Hematopoietic multipotent progenitor cell treated with erythropoietin and hydrocortisone succinate and interleukin-3 and kit ligand, for 8 days (in vitro differentiated cells): ENCODE data around the gene SPRR3.
A peak's percentile ranks its signal among the peaks of the same experiment; 100 is the strongest.

Experiments
- DNase-seq: peaks from one replicate; pipeline ENCODE4 v3.0.0-alpha.2; 2015

SPRR3 gene, protein sequence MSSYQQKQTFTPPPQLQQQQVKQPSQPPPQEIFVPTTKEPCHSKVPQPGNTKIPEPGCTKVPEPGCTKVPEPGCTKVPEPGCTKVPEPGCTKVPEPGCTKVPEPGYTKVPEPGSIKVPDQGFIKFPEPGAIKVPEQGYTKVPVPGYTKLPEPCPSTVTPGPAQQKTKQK

DNA sequence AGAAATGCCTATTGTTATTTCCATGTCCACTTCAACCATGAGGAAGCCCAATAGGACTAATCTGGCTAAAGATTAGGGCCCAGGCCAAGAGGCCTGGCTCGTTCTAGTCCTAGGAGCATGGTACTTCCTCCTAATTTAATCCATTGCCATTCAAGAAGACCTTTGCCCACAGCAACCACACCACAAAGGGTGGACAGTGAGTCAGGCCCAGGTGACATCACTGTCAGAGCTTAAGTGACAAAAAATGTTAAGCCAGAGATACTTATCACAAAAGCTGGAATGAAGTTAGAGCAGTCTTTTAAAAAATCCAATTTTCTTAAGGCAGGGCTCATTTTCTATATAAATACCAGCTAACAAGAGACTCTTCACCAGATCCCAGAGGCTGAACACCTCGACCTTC lies at the start of gene SPRR3:
TSS of gene SPRR3 (plus strand) at position 368 of the 400 bp plus-strand sequence. CDS start 1,272 bp downstream, outside the sequence.
- DNase-seq, result no peak

GRCh38 chr1:152953761-152954160 lies 47.8 kb upstream of the SPRR3 start:
- no peak for DNase-seq

DNA sequence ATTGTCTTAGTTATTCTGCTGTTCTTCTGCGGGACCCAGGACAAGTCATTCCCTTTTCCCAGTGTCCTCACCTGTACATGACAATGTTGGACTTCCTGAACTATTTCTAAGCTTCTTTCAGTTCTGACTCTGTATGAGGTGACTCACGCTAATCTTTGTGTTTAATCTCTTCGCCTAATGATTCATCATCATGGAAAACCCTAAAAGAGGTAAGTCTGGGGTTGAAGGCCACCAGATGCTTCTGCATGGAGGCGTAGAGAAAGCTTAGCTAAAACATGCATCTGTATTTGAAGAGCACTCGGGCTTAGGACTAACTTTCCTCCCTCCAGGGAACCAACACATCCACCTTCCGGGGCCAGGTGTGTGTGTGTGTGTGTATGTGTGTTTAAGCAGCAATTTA lies 47.1 kb upstream of the SPRR3 start:
- DNase-seq, result no peak

GRCh38 chr1:152957561-152957960 lies 44.0 kb upstream of the SPRR3 start:
- no peak for DNase-seq

DNA sequence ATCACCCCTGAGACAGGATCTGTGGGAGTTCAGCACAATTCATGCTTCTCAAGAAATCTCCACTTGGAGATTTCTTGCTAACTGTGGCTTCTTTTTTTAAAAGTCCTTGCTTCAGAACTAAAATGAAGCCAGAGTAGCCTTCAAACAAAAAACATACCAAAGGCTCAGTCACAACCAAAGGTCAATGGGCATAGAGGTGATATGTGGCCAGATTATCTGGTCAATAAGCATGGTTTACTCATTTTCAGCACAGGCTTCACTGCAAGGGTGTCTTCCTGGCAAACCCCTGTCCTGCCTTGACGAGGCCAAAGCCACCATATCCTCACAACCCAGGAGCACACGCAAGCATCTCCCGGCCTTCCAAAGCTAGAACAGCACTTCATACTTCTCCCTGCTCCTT lies 42.3 kb upstream of the SPRR3 start:
- no peak for DNase-seq

DNA sequence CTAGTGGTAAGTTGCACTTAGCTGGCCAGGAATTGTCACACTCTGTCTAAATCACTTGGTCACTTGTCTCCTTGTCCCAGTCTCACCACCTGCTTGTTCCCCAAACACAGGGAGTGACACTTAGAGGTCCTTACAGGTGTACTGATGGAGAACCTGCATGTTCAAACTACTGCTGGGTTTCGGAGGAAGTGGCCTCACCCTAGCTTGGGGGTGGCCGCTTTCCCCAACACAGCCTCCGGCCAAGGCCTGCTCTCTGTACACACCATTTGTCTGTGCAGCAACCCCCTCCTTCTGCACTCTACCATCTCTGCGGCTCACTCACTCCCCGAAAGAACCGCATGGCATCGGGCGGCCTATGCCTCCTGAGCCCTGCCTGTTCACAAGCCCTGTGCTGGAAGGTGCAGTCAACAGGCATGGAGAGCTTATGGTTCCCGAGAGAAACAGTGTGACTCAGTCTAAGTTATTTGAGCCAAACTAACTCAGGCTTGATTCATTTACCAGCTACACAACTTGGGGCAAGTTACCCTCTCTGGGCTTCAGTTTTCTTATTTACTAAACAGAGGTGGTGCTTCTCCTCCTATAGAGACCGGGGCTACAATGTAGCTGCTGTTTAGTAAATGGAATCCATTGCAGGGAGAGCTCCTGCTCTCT lies 41.6 kb upstream of the SPRR3 start:
- no peak for DNase-seq

- peak; percentile 11 for DNase-seq
These were observed 41.0 kb upstream of the SPRR3 start for GRCh38 chr1:152960452-152961044.

DNA sequence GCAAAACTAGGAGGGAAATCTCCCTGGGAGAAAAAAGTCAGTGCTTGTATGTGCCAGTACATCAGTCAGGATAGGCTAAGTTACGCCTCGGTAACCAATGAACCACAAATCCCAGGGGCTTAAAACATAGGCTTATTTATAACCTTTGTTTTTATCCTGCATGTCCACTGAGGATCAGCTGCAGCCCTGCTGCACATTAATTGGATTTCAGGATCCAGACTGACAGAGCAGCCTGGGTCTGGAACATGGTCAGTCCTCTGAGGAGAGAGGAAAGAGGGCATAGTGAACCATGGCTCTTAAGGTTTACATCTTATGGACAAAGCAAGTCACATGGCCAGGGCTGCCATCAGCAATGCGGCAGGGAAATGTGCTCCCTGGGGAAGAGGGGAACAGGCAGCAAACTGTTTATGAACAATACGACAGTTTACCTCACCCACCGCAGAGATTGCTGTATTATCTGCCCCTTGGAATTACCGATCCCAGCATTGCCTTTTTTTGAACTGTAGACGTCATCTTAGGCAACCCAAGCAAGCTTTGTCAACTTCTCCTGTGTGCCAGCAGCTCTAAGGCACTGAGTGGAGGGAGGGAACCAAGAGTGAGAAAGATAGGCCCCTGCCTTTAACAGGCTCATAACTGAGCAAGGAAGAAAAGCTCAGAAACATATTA lies 40.2 kb upstream of the SPRR3 start:
- DNase-seq, result no peak

- no peak for DNase-seq
These were observed 38.6 kb upstream of the SPRR3 start for GRCh38 chr1:152962876-152963415.

GRCh38 chr1:152964536-152964935 lies 37.0 kb upstream of the SPRR3 start:
- no peak for DNase-seq

- DNase-seq, result no peak
These were observed 35.7 kb upstream of the SPRR3 start for GRCh38 chr1:152965853-152966252.

- no peak for DNase-seq
These were observed 34.3 kb upstream of the SPRR3 start for GRCh38 chr1:152967201-152967600.

DNA sequence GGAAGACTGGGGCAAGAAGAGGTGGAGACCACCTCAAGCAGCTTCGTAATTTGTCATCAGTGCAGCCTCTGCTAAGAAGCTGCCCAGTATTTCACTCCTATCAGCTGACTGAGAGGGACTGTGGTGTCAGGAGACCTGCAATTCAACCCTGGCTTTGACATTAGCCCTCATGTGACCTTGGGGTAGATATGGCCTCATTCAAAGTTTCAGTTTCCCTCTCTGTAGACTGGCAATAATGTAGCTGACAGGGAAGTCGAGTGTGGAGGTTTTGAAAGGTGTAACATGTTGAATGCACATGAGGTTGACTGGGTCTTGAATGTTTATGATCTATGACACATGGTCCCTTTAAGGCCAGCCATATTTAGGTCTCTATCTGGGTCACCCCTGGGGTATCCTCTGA lies 33.3 kb upstream of the SPRR3 start:
- DNase-seq, result no peak

- no peak for DNase-seq
These were observed 32.5 kb upstream of the SPRR3 start for GRCh38 chr1:152969036-152969435.

DNA sequence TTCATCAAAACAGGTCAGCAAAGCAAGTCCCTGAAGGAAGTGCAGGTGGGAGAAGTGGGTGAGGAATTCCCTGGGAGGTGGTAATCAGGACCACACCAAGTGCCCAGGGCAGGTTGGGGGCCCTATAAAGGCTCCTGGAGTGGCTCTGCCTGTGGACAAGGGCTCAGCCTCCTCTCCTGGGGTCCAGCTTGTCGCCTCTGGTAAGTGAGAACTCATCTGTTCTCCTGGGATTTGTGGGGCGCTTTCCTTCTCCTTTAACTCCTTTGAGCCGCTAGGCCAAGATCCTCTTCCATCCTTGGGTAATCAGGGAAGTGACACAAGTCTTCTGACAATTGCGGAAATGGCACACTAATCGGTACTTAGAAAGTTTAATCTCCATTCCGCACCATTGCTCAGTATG lies 31.1 kb upstream of the SPRR3 start, which contains the start of gene SPRR4:
TSS of gene SPRR4 (plus strand) at position 154 of the 400 bp plus-strand sequence. CDS start 1,243 bp downstream, outside the sequence.
- no peak for DNase-seq

GRCh38 chr1:152972196-152972886 lies 29.2 kb upstream of the SPRR3 start:
- no peak for DNase-seq

- no peak for DNase-seq
These were observed 24.9 kb upstream of the SPRR3 start for GRCh38 chr1:152976688-152977087.

GRCh38 chr1:152977614-152978013 lies 23.9 kb upstream of the SPRR3 start:
- DNase-seq, result no peak

DNA sequence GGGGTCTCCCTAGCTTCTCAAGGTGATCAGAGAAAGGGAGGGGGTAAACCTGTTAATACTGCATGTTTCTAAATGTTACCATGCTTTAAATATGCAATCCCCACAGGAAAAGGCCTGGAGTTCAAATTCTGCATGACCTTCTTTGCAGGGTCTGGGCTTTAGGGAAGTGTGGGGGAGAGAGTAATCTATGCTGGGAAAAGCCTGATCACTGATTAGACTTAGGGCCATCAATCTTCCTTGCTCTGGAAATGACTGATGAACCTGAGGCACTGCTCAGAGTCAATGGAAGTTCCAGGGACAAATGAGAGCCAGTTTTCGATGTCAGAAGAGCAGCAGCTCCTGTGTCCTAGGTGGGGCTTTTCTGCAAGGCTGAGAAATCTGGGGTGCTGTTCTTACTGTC lies 20.9 kb upstream of the SPRR3 start:
- DNase-seq, result no peak

DNA sequence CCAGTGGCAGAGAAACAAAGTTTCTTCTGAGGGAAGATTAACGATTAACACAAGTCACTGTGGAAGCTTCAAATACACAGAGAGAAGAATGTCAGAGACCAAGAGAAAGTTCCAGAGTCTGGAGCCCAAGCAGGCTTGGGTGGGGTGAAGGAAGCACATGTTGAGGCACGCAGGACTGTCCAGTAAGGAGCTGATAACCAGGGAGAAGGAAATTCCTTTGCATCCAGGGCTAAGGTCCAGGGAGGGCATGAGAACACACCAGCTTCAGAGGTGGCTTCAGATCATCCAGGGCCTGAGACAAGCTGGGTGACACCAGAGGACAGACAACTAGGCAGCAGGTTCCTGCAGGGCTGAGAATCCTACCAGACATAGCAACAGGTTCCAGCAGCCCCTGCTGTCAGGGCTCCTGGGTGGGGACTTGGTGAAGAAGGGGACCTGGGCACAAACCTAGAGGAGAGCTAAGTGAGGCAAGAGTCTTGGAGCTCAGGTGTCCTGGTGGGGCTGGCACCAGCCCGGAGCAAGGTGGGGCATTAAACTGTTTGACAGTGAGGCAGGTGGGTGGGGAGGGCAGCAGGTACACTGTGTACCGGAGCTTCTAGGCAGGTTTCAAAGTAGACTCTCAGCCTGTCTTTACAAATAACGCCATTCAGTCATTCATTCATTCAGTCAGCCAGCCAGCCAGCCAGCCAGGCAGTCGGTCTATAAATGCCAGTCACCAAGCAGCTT lies 20.2 kb upstream of the SPRR3 start:
- no peak for DNase-seq

DNA sequence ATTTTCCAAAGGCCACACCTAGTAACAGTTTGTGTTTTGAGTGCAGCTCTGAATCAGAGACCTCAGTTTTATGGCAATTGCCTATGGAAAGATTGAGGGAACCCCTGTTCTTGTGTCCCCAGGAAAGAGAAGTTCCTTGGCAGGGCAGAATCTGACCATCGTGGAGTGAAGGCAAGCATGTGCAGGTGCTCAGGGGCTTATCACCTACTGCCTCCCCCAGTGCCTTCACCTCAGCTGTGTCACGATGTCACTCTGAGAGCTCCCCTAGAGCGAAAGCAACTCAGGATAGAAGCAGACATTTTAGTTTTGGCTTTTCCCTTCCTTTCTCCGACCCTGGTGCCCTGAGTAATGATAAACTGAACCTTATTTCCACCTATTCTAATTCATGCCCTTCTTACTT lies 19.5 kb upstream of the SPRR3 start:
- no peak for DNase-seq

DNA sequence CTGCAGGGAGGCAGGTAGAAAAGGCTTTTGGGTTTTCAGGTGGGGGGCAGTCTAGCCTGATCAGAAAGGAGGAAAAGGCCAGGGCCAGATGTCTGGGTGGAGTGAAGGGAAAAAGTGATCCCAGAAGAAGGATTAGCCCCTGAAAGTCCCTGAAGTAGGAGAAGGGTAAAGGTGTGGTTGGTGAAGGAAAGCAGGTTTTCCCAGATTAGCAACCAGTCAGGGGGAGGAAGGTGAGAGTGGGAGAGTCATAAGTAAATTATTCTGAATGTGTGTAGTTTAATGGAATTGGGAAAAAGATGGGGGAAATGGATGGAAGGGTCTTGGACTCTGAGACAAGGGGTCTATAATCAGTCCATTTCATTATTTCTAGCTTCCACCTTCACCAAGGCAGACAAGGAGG lies 18.3 kb upstream of the SPRR3 start:
- DNase-seq, result no peak
